ENCODE measurements around the gene ST3GAL4. TPM values are rescaled to one million over a fixed set of nuclear protein-coding genes. Genes with fewer than 3 reads are reported as not detected.
"Not testable (repeated sequence)": the region's sequence is repeated elsewhere in the genome, so short reads cannot be mapped to it uniquely, and the experiment has no call there.

ST3GAL4 gene, protein sequence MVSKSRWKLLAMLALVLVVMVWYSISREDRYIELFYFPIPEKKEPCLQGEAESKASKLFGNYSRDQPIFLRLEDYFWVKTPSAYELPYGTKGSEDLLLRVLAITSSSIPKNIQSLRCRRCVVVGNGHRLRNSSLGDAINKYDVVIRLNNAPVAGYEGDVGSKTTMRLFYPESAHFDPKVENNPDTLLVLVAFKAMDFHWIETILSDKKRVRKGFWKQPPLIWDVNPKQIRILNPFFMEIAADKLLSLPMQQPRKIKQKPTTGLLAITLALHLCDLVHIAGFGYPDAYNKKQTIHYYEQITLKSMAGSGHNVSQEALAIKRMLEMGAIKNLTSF
- total RNA-seq (2021; fragmentation: NEBNext Ultra II Directional; extraction: Animal tissue kit (Norgen Biotek cat#: 25700)), result 10 to 100 TPM; 25.9 to 34.6 (median 30.0) TPM
- long read RNA-seq, transcript ST3GAL4-204 (11 exons, 1,812 nt), result major isoform, 22 of 42 reads
- long read RNA-seq, transcript ST3GAL4-201 (11 exons, 1,790 nt), result minor isoform, 7 of 42 reads
- long read RNA-seq, partial matches to known transcripts, result 2 of 42 reads
- long read RNA-seq, other reads (novel, unspliced or antisense), result 10 of 42 reads

DNA sequence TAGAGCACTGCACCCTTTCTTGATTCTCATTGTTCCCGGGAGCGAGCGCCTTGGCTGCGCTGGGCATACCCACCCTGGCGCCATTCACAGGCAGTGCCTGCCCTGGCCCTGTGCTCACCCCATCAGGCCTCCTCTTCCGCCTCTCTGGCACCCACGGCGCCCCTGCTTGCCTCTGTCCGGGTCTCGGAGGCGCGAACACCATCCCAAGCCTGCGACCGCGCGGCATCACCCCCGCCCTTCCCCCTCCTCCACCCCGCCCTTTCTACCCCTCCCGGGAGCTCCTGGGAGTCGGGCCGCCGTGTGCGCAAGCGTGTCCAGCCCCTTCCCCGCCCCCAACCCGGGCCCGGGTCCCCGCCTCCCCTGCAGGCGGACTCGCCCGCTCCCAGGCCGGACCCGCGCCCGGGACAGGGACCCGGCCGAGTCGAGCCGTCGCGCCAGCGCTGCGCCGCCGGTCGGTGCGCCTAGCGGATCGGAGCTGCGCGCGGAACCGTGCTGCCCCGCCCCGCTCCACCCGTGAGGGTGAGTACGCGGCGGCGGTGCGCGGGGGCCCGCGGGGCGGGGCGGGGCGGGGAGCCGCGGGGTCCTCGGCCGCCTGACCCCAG, at the start of gene ST3GAL4:
ST3GAL4 (plus strand) TSS at position 363 of the 602 bp plus-strand sequence. CDS start 50,470 bp downstream, outside the sequence.
- no peak for DNase-seq
- peak within 1 kb of the TSS; percentile 97 for H3K27ac Mint-ChIP-seq
- peaks cover 2% of the 10 kb centered on the region; the same call in 1 of the 2 replicates for H3K27me3 Mint-ChIP-seq (ENCODE audit: insufficient read depth)
- H3K36me3 Mint-ChIP-seq (ENCODE audit: low read depth), result peaks cover 24% of the 10 kb centered on the region
- H3K9me3 Mint-ChIP-seq, result no peaks in the 10 kb centered on the region
- H3K4me3 Mint-ChIP-seq, result peak within 1 kb of the TSS; percentile 91
- peaks cover 78% of the 10 kb centered on the region for H3K4me1 Mint-ChIP-seq (ENCODE audit: low read depth)
- TF ChIP-seq, protein P1, sequence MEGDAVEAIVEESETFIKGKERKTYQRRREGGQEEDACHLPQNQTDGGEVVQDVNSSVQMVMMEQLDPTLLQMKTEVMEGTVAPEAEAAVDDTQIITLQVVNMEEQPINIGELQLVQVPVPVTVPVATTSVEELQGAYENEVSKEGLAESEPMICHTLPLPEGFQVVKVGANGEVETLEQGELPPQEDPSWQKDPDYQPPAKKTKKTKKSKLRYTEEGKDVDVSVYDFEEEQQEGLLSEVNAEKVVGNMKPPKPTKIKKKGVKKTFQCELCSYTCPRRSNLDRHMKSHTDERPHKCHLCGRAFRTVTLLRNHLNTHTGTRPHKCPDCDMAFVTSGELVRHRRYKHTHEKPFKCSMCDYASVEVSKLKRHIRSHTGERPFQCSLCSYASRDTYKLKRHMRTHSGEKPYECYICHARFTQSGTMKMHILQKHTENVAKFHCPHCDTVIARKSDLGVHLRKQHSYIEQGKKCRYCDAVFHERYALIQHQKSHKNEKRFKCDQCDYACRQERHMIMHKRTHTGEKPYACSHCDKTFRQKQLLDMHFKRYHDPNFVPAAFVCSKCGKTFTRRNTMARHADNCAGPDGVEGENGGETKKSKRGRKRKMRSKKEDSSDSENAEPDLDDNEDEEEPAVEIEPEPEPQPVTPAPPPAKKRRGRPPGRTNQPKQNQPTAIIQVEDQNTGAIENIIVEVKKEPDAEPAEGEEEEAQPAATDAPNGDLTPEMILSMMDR (IDR thresholded peaks at IDR 0.05), result no peak

DNA sequence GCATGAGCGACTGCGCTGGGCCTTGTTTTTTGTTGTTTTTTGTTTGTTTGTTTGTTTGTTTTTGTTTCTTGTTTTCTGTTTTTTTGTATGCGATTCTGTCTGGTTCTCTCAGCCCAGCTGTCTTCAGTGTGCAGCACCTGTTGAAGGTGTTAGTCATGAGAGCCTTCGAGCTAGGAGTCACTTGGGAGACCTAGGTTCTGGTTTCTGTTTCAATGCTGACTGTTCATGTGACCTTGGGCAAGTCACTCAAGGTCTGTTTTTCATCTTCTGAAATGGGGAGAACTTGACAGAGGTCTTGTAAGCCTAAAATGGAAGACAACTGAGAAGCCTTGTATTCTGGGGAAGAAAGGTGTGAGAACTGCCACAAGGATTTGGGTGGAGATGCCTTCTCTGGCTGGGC, 49.8 kb upstream of the ST3GAL4 start:
- Mint-ChIP-seq H3K9me3 (no peaks in the 10 kb centered on the region), H3K27ac (peak overlapping the region; percentile 33; the same call in 1 of the 2 replicates), H3K36me3 (ENCODE audit: low read depth) (peaks cover 15% of the 10 kb centered on the region), H3K4me3 (peak overlapping the region; percentile 45; the same call in 1 of the 2 replicates), H3K27me3 (ENCODE audit: insufficient read depth) (peaks cover 2% of the 10 kb centered on the region; the same call in 1 of the 2 replicates), H3K4me1 (ENCODE audit: low read depth) (peaks cover 40% of the 10 kb centered on the region)
- TF ChIP-seq, protein P1 (IDR thresholded peaks at IDR 0.05), result no peak
- no peak for DNase-seq

DNA sequence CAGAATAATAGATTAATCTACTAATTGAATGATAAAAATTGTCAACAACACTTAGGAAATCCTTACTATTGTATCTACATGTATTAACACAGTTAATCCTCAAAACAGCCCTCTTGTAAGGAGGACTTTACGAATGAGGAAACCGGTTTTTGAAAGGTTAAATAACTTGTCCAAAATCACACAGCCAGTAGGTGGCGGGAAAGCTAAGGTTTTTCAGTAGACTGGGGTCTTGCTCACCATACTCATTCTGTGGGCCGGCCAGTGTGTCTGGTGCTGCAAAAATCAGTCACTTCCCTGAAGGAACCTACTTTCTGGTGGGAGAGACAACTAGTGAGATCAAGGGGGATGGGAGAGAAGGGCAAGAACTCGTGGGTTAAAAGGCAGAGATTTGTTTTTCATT, 47.8 kb upstream of the ST3GAL4 start:
- peaks cover 18% of the 10 kb centered on the region for H3K36me3 Mint-ChIP-seq (ENCODE audit: low read depth)
- H3K27ac Mint-ChIP-seq, result peak overlapping the region; percentile 17
- peak overlapping the region; percentile 2; the same call in 1 of the 2 replicates for H3K4me3 Mint-ChIP-seq
- TF ChIP-seq, protein P1 (IDR thresholded peaks at IDR 0.05), result peak; percentile 81
- peaks cover 50% of the 10 kb centered on the region for H3K4me1 Mint-ChIP-seq (ENCODE audit: low read depth)
- no peaks in the 10 kb centered on the region for H3K9me3 Mint-ChIP-seq
- peaks cover 2% of the 10 kb centered on the region; the same call in 1 of the 2 replicates for H3K27me3 Mint-ChIP-seq (ENCODE audit: insufficient read depth)
- DNase-seq, result peak; percentile 46

DNA sequence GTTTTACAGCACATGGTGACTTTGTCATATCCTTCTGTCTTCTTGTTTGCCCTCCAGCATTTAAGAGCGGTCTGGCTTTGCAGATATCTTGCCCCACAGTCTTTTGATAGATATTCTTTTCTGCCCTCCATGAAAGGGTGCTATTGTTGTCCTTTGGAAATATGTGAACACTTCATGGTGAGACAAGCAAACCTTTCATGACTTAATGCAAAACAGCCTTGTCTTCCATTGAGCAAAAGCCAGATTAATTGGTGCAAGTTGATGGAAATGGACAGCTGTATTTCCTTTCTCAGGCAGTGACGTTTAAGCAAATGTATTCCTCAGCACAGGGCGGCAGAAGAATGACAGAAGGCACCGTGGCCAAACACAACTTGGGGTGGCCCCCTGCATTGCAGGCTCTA, 47.2 kb upstream of the ST3GAL4 start:
- no peaks in the 10 kb centered on the region for H3K9me3 Mint-ChIP-seq
- peaks cover 14% of the 10 kb centered on the region for H3K36me3 Mint-ChIP-seq (ENCODE audit: low read depth)
- TF ChIP-seq, protein P1 (IDR thresholded peaks at IDR 0.05), result no peak
- H3K27ac Mint-ChIP-seq, result peak overlapping the region; percentile 17
- no peak for DNase-seq
- H3K4me1 Mint-ChIP-seq (ENCODE audit: low read depth), result peaks cover 51% of the 10 kb centered on the region
- H3K4me3 Mint-ChIP-seq, result no peak overlapping the region
- H3K27me3 Mint-ChIP-seq (ENCODE audit: insufficient read depth), result peaks cover 5% of the 10 kb centered on the region; the same call in 1 of the 2 replicates

DNA sequence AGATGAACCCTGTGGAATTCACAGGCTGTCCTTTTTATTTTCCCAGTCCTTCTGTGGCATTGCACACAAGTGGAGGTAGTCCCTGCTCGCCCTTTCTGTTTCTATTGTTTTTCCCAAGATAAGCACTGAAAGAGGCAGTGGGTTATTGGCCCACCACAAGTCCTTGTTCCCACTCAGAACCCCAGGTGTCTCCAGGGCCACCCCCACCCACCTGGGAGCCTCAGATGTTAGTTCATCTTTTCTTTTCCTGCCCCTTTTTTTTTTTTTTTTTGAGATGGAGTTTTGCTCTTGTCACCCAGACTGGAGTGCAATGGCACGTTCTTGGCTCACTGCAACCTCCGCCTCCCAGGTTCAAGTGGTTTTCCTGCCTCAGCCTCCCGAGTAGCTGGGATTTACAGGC, 46.7 kb upstream of the ST3GAL4 start:
- Mint-ChIP-seq H3K36me3 (ENCODE audit: low read depth) (peaks cover 11% of the 10 kb centered on the region; the same call in 1 of the 2 replicates), H3K4me1 (ENCODE audit: low read depth) (peaks cover 52% of the 10 kb centered on the region)
- H3K4me3 Mint-ChIP-seq; DNase-seq; H3K9me3 Mint-ChIP-seq; H3K27ac Mint-ChIP-seq; H3K27me3 Mint-ChIP-seq (ENCODE audit: insufficient read depth): not testable (repeated sequence)

Measured in HFFc6 (cell line).